Neural cell (in vitro differentiated cells): ENCODE measurements around the gene TSEN54. TPM values are rescaled to one million over a fixed set of nuclear protein-coding genes. Genes with fewer than 3 reads are reported as not detected.

ENCODE experiments used
- H2AFZ ChIP-seq: fragments of 200-600, 300-800 bp; sonication (generic), shearing (Covaris generic); 2 replicates; pipeline ENCODE4 v1.6.0; 2014; ENCODE audit warnings: low read depth, mild to moderate bottlenecking, antibody characterized with exemption, low read length, moderate library complexity
- H3F3A ChIP-seq: fragments of 200-600 bp; shearing (Covaris generic); 2 replicates; pipeline ENCODE4 v1.6.1; 2016; ENCODE audit warnings: mild to moderate bottlenecking, moderate library complexity, mixed read lengths, antibody characterized with exemption, low read length; ENCODE audit not compliant: insufficient read depth, poor library complexity, severe bottlenecking
- H3K27ac ChIP-seq: fragments of 200-600, 300-800 bp; sonication (generic), shearing (Covaris generic); 2 replicates; pipeline ENCODE4 v1.5.1; 2014; ENCODE audit warnings: mild to moderate bottlenecking, low read length, moderate library complexity
- H3K27me3 ChIP-seq: fragments of 300-800, 200-600 bp; sonication (generic), shearing (Covaris generic); 2 replicates; pipeline ENCODE4 v1.6.0; 2014; ENCODE audit warnings: mild to moderate bottlenecking, low read depth, low read length, moderate library complexity; ENCODE audit not compliant: insufficient read depth
- H3K36me3 ChIP-seq: fragments of 300-800, 200-600 bp; sonication (generic), shearing (Covaris generic); 2 replicates; pipeline ENCODE4 v1.5.1; 2014; ENCODE audit warnings: mild to moderate bottlenecking, antibody characterized with exemption, low read length, moderate library complexity; ENCODE audit not compliant: insufficient read depth
- H3K4me2 ChIP-seq: fragments of 300-800, 200-600 bp; sonication (generic), shearing (Covaris generic); 2 replicates; pipeline ENCODE4 v1.6.0; 2014; ENCODE audit warnings: mild to moderate bottlenecking, low read length
- H3K4me3 ChIP-seq: fragments of 300-800, 200-600 bp; sonication (generic), shearing (Covaris generic); 2 replicates; pipeline ENCODE4 v1.5.1; 2014; ENCODE audit warnings: mild to moderate bottlenecking, low read length, moderate library complexity
- H3K79me2 ChIP-seq: fragments of 200-600 bp; shearing (Covaris generic); replicated peaks from 2 replicates; pipeline ENCODE4 v1.6.0; 2014; ENCODE audit warnings: mild to moderate bottlenecking, low read length, moderate library complexity; ENCODE audit not compliant: insufficient read depth
- H3K9ac ChIP-seq: fragments of 300-800, 200-600 bp; sonication (generic), shearing (Covaris generic); 2 replicates; pipeline ENCODE4 v1.6.1; 2016; ENCODE audit warnings: mild to moderate bottlenecking, low read length, mixed read lengths
- H3K9me2 ChIP-seq: fragments of 200-600 bp; shearing (Covaris generic); 2 replicates; pipeline ENCODE4 v1.6.1; 2016; ENCODE audit warnings: mild to moderate bottlenecking, low read length, mixed read lengths; ENCODE audit not compliant: insufficient read depth
- H3K9me3 ChIP-seq: fragments of 200-600, 300-800 bp; sonication (generic), shearing (Covaris generic); 2 replicates; pipeline ENCODE4 v1.6.1; 2016; ENCODE audit warnings: mild to moderate bottlenecking, mixed run types, low read length, moderate library complexity, mixed read lengths
- H4K20me1 ChIP-seq: fragments of 200-600 bp; shearing (Covaris generic); 2 replicates; pipeline ENCODE4 v1.6.1; 2016; ENCODE audit warnings: mild to moderate bottlenecking, mixed run types; ENCODE audit not compliant: insufficient read depth
- EP300 ChIP-seq: fragments of 450-650 bp; conservative IDR thresholded peaks from 2 replicates; pipeline ENCODE4 v1.6.1; 2014; ENCODE audit warnings: antibody characterized with exemption, mild to moderate bottlenecking, moderate library complexity; ENCODE audit not compliant: poor library complexity, severe bottlenecking
- EZH2 ChIP-seq: fragments of 200-600, 300-800 bp; shearing (Covaris generic), sonication (generic); IDR thresholded peaks from 2 replicates; pipeline ENCODE4 v1.6.1; 2014; ENCODE audit warnings: antibody characterized with exemption, low read length, borderline replicate concordance, mild to moderate bottlenecking; ENCODE audit not compliant: insufficient read depth, poor library complexity, severe bottlenecking
- POLR2AphosphoS5 ChIP-seq: IDR thresholded peaks from 2 replicates; pipeline ENCODE4 v1.6.1; 2012
- RAD21 ChIP-seq: fragments of 450-650 bp; conservative IDR thresholded peaks from 2 replicates; pipeline ENCODE4 v1.6.1; 2014; ENCODE audit warnings: antibody characterized with exemption, mild to moderate bottlenecking, moderate library complexity
- REST ChIP-seq: IDR thresholded peaks from 2 replicates; pipeline ENCODE4 v1.6.1; 2012; ENCODE audit warnings: borderline replicate concordance
- SMC3 ChIP-seq: fragments of 450-650 bp; conservative IDR thresholded peaks from 2 replicates; pipeline ENCODE4 v1.6.1; 2014; ENCODE audit warnings: antibody characterized with exemption, mild to moderate bottlenecking, moderate library complexity; ENCODE audit not compliant: poor library complexity
- TAF1 ChIP-seq: IDR thresholded peaks from 2 replicates; pipeline ENCODE4 v1.6.1; 2012; ENCODE audit warnings: low read depth
- polyA plus RNA-seq: library from polyadenylated mRNA; depleted of rRNA; stranded (reverse); fragments of >200 nt; gene quantifications from 2 replicates; pipeline ENCODE4 v1.2.3, GENCODE V29; 2014
- TF ChIP-seq, protein P1 (sequence below): fragments of 450-650 bp; IDR thresholded peaks from 2 replicates; pipeline ENCODE4 v1.5.1; 2014; ENCODE audit warnings: antibody characterized with exemption, mild to moderate bottlenecking, moderate library complexity; ENCODE audit not compliant: poor library complexity, severe bottlenecking

Gene TSEN54
- polyA plus RNA-seq, 1 donor from 2014 or later = 32.2 TPM

DNA sequence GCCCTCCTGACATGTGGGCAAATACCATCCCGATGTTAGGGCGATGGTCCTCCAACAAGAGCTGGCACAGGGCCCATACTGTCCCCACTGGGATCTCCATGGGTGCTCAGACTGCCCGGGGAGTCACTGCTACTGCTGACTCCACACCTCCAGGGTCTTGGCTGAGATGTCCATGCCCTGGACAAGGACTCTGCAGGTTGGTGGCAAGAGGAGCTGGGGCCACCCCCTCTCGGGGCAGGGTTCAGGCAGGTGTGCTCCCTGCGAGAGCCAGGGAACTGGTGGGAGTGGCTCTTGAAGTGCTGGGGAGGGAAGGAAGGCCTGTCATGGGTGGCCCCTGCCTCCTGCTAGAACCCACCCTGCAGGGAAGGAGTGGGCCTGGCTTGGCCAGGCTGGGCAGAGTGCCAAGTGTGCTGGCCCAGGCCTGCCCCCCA is 7.4 kb upstream of the TSEN54 start:
- Histone ChIP-seq H3K9me2 (no peaks in the 10 kb centered on the region), H2AFZ (no peak overlapping the region), H4K20me1 (no peaks in the 10 kb centered on the region), H3K36me3 (no peaks in the 10 kb centered on the region), H3F3A (no peaks in the 10 kb centered on the region), H3K4me3 (no peak overlapping the region), H3K27me3 (no peaks in the 10 kb centered on the region), H3K79me2 (peaks cover 6% of the 10 kb centered on the region), H3K27ac (no peak overlapping the region), H3K4me2 (no peak overlapping the region), H3K9me3 (no peaks in the 10 kb centered on the region), H3K9ac (no peak overlapping the region)
- no peak for TF ChIP-seq SMC3
- no peak for TF ChIP-seq EZH2

- Histone ChIP-seq H3K9ac (no peak overlapping the region), H3K4me3 (no peak overlapping the region), H3K27ac (no peak overlapping the region)
Measured at GRCh38 chr17:75509528-75510258, 6.6 kb upstream of the TSEN54 start.

GRCh38 chr17:75511270-75511609 is 5.1 kb upstream of the TSEN54 start:
- Histone ChIP-seq H3K36me3 (no peaks in the 10 kb centered on the region), H4K20me1 (no peaks in the 10 kb centered on the region), H3K27me3 (no peaks in the 10 kb centered on the region), H3K9me2 (no peaks in the 10 kb centered on the region), H3K9me3 (no peaks in the 10 kb centered on the region), H3K4me3 (no peak overlapping the region), H3K27ac (no peak overlapping the region), H3F3A (no peaks in the 10 kb centered on the region), H3K4me2 (no peak overlapping the region), H2AFZ (no peak overlapping the region), H3K79me2 (peaks cover 17% of the 10 kb centered on the region), H3K9ac (no peak overlapping the region)
- no peak for TF ChIP-seq REST
- TF ChIP-seq TAF1 = no peak
- no peak for TF ChIP-seq EZH2
- no peak for TF ChIP-seq EP300
- TF ChIP-seq, protein P1, sequence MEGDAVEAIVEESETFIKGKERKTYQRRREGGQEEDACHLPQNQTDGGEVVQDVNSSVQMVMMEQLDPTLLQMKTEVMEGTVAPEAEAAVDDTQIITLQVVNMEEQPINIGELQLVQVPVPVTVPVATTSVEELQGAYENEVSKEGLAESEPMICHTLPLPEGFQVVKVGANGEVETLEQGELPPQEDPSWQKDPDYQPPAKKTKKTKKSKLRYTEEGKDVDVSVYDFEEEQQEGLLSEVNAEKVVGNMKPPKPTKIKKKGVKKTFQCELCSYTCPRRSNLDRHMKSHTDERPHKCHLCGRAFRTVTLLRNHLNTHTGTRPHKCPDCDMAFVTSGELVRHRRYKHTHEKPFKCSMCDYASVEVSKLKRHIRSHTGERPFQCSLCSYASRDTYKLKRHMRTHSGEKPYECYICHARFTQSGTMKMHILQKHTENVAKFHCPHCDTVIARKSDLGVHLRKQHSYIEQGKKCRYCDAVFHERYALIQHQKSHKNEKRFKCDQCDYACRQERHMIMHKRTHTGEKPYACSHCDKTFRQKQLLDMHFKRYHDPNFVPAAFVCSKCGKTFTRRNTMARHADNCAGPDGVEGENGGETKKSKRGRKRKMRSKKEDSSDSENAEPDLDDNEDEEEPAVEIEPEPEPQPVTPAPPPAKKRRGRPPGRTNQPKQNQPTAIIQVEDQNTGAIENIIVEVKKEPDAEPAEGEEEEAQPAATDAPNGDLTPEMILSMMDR = no peak
- TF ChIP-seq SMC3 = no peak

More at GRCh38 chr17:75509528-75510258, 6.6 kb upstream of the TSEN54 start:
- Histone ChIP-seq H3K9me2 (no peaks in the 10 kb centered on the region), H3K4me2 (no peak overlapping the region), H3K27me3 (no peaks in the 10 kb centered on the region), H3K36me3 (no peaks in the 10 kb centered on the region), H3F3A (no peaks in the 10 kb centered on the region), H4K20me1 (no peaks in the 10 kb centered on the region), H2AFZ (no peak overlapping the region), H3K9me3 (no peaks in the 10 kb centered on the region), H3K79me2 (peaks cover 11% of the 10 kb centered on the region)
- TF ChIP-seq TAF1 = no peak
- no peak for TF ChIP-seq POLR2AphosphoS5
- no peak for TF ChIP-seq EP300
- no peak for TF ChIP-seq EZH2
- no peak for TF ChIP-seq REST
- TF ChIP-seq SMC3 = no peak
- TF ChIP-seq RAD21 = no peak
